WI38 (cell line): Measurements from ENCODE around the gene CLDN9.
A peak's percentile ranks its signal among the peaks of the same experiment; 100 is the strongest.
"Not testable (repeated sequence)": the region's sequence is repeated elsewhere in the genome, so short reads cannot be mapped to it uniquely, and the experiment has no call there.

Source experiments
- H3K4me3 ChIP-seq: 2 replicates; pipeline ENCODE4 v1.5.1; 2011; ENCODE audit warnings: low read depth, mild to moderate bottlenecking, control low read depth, low read length
- CTCF ChIP-seq: IDR thresholded peaks from 2 replicates; pipeline ENCODE4 v1.5.1; 2012; ENCODE audit warnings: low read depth, mild to moderate bottlenecking, control low read depth, low read length

Gene CLDN9

GRCh38 chr16:3054965-3055733, 42.4 kb downstream of the CLDN9 start:
- no peak for TF ChIP-seq CTCF
- H3K4me3 ChIP-seq = no peak overlapping the region

- H3K4me3 ChIP-seq = not testable (repeated sequence)
Measured at GRCh38 chr16:3055734-3056115, 43.0 kb downstream of the CLDN9 start.

- no peak for TF ChIP-seq CTCF
- no peak overlapping the region for H3K4me3 ChIP-seq
Measured at GRCh38 chr16:3056336-3057180, 43.8 kb downstream of the CLDN9 start.

GRCh38 chr16:3057181-3058138, 44.7 kb downstream of the CLDN9 start:
- no peak for TF ChIP-seq CTCF
- H3K4me3 ChIP-seq = no peak overlapping the region; the same call in 1 of the 2 replicates

- no peak for TF ChIP-seq CTCF
- peak overlapping the region; percentile 80 for H3K4me3 ChIP-seq
Measured at GRCh38 chr16:3058139-3059030, 45.7 kb downstream of the CLDN9 start.

- peak overlapping the region; percentile 80 for H3K4me3 ChIP-seq
- TF ChIP-seq CTCF = peak; percentile 57
Measured at GRCh38 chr16:3059041-3059722, 46.5 kb downstream of the CLDN9 start.
